Right lobe of liver (tissue), 4 donors: ENCODE results near the gene NIM1K.

Source experiments
- CTCF ChIP-seq, 4 donors: fragments of 200-600 bp in 3 of 4; fragments of 450-650 bp in 1 of 4; IDR thresholded peaks; one replicate each; pipeline versions ENCODE4 v1.5.1 to v1.8.0; 2016 to 2022; ENCODE audit warnings: antibody characterized with exemption in 4 of 4, mild to moderate bottlenecking in 2 of 4
- POLR2A ChIP-seq: fragments of 450-650 bp; IDR thresholded peaks from one replicate; pipeline ENCODE4 v1.6.1; 2017; ENCODE audit warnings: antibody characterized with exemption, mild to moderate bottlenecking
- donor health status: DM: no; HTN: no; CAD: no.
- donor health status: DM: no; HTN: no; CAD: no.
- donor health status: DM: no; HTN: yes; CAD: no.

- TF ChIP-seq CTCF (IDR thresholded peaks at IDR 0.05) (no peak), POLR2A (no peak)
These were observed 109.6 kb downstream of the NIM1K start for GRCh38 chr5:43301653-43302091.
